Measurements from ENCODE around the gene HCN3. TPM values are rescaled to one million over a fixed set of nuclear protein-coding genes. Genes with fewer than 3 reads are reported as not detected.

HCN3 gene
- total and polyA plus RNA-seq, 2 of the 13 experiments (the other 11 are each of a cell fraction or from before 2014, with no cell fraction given): 2.4 to 10.2 TPM

DNA sequence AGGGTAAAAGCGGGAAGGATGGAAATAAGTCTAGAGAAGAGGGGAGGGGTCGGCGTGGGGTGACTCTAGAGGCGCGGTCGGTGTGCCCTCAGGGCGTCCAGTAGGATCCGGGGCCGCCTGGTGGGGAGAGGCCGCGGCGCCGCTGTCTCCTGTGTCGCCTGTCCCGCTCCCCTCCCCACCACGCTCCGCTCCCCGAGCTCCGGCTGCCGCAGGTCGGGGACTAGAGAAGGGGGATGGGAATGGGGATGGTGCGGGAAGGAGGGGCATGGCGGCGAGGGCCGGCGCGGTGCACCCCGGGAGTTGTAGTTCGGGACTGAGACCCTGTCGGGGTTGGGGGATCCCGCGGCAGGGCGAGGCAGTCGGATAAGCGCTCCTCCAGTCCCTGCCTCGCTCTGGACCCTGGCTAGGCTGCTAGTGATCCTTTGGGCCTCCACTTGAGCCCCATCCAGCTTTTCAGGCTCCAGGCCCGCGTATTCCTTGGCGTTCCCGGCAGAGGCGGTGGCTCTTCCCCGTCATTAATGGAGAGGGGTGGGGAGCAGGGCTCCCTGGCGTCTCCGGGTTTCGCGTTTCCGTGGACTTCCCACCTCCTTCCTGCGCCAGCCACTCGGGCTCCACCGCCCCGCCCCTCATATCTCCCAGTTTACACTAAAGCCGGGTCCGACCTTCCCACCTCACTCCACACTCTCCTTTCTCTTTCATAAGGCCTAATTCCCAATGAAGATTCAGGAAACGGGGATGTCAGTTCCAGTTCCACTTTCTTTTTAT is 21.8 kb upstream of the HCN3 start, which contains the start of gene ENTREP3 (continued):
- TF ChIP-seq GABPA (IDR thresholded peaks at IDR 0.05; ENCODE audit: low read depth, low read length) (no peak), GABPA (CRISPR knock-in tag; IDR thresholded peaks at IDR 0.05; ENCODE audit: low read depth) (peak; percentile 75), ZKSCAN5 (CRISPR knock-in tag; IDR thresholded peaks at IDR 0.05) (no peak), KLF9 (CRISPR knock-in tag; IDR thresholded peaks at IDR 0.05; ENCODE audit: low read depth) (no peak), ZNF230 (CRISPR knock-in tag; IDR thresholded peaks at IDR 0.05) (peak; percentile 34; the same call in 1 of the 2 replicates), ZSCAN22 (CRISPR knock-in tag; IDR thresholded peaks at IDR 0.05) (no peak), PTBP1 (IDR thresholded peaks at IDR 0.05; ENCODE audit: low read depth, low read length, poor library complexity, severe bottlenecking) (no peak), SNAPC2 (CRISPR knock-in tag; IDR thresholded peaks at IDR 0.05) (no peak), ZNF749 (CRISPR knock-in tag; IDR thresholded peaks at IDR 0.05; ENCODE audit: borderline replicate concordance) (no peak), ZMYM4 (CRISPR knock-in tag; IDR thresholded peaks at IDR 0.05) (no peak), ZNF460 (CRISPR knock-in tag; IDR thresholded peaks at IDR 0.05; ENCODE audit: borderline replicate concordance) (no peak), GFI1 (CRISPR knock-in tag; IDR thresholded peaks at IDR 0.05; ENCODE audit: borderline replicate concordance) (no peak), FOSL1 (CRISPR knock-in tag; IDR thresholded peaks at IDR 0.05; ENCODE audit: borderline replicate concordance) (no peak), ZFP82 (CRISPR knock-in tag; IDR thresholded peaks at IDR 0.05; ENCODE audit: borderline replicate concordance) (no peak), NR3C1 (CRISPR knock-in tag; IDR thresholded peaks at IDR 0.05) (no peak)
- TF ChIP-seq, protein P1, sequence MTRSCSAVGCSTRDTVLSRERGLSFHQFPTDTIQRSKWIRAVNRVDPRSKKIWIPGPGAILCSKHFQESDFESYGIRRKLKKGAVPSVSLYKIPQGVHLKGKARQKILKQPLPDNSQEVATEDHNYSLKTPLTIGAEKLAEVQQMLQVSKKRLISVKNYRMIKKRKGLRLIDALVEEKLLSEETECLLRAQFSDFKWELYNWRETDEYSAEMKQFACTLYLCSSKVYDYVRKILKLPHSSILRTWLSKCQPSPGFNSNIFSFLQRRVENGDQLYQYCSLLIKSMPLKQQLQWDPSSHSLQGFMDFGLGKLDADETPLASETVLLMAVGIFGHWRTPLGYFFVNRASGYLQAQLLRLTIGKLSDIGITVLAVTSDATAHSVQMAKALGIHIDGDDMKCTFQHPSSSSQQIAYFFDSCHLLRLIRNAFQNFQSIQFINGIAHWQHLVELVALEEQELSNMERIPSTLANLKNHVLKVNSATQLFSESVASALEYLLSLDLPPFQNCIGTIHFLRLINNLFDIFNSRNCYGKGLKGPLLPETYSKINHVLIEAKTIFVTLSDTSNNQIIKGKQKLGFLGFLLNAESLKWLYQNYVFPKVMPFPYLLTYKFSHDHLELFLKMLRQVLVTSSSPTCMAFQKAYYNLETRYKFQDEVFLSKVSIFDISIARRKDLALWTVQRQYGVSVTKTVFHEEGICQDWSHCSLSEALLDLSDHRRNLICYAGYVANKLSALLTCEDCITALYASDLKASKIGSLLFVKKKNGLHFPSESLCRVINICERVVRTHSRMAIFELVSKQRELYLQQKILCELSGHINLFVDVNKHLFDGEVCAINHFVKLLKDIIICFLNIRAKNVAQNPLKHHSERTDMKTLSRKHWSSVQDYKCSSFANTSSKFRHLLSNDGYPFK (CRISPR knock-in tag; IDR thresholded peaks at IDR 0.05; ENCODE audit: borderline replicate concordance): no peak
- TF ChIP-seq, protein P2, sequence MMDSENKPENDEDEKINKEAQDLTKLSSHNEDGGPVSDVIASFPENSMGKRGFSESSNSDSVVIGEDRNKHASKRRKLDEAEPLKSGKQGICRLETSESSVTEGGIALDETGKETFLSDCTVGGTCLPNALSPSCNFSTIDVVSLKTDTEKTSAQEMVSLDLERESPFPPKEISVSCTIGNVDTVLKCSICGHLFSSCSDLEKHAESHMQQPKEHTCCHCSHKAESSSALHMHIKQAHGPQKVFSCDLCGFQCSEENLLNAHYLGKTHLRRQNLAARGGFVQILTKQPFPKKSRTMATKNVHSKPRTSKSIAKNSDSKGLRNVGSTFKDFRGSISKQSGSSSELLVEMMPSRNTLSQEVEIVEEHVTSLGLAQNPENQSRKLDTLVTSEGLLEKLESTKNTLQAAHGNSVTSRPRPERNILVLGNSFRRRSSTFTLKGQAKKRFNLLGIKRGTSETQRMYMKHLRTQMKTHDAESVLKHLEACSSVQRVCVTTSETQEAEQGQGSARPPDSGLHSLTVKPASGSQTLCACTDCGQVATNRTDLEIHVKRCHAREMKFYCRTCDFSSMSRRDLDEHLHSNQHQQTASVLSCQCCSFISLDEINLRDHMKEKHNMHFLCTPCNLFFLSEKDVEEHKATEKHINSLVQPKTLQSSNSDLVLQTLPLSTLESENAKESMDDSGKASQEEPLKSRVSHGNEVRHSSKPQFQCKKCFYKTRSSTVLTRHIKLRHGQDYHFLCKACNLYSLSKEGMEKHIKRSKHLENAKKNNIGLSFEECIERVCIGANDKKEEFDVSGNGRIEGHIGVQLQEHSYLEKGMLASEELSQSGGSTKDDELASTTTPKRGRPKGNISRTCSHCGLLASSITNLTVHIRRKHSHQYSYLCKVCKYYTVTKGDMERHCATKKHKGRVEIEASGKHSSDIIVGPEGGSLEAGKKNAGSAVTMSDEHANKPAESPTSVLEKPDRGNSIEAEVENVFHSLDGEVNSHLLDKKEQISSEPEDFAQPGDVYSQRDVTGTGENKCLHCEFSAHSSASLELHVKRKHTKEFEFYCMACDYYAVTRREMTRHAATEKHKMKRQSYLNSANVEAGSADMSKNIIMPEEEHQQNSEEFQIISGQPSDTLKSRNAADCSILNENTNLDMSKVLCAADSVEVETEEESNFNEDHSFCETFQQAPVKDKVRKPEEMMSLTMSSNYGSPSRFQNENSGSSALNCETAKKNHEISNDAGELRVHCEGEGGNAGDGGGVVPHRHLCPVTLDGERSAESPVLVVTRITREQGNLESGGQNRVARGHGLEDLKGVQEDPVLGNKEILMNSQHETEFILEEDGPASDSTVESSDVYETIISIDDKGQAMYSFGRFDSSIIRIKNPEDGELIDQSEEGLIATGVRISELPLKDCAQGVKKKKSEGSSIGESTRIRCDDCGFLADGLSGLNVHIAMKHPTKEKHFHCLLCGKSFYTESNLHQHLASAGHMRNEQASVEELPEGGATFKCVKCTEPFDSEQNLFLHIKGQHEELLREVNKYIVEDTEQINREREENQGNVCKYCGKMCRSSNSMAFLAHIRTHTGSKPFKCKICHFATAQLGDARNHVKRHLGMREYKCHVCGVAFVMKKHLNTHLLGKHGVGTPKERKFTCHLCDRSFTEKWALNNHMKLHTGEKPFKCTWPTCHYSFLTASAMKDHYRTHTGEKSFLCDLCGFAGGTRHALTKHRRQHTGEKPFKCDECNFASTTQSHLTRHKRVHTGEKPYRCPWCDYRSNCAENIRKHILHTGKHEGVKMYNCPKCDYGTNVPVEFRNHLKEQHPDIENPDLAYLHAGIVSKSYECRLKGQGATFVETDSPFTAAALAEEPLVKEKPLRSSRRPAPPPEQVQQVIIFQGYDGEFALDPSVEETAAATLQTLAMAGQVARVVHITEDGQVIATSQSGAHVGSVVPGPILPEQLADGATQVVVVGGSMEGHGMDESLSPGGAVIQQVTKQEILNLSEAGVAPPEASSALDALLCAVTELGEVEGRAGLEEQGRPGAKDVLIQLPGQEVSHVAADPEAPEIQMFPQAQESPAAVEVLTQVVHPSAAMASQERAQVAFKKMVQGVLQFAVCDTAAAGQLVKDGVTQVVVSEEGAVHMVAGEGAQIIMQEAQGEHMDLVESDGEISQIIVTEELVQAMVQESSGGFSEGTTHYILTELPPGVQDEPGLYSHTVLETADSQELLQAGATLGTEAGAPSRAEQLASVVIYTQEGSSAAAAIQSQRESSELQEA (CRISPR knock-in tag; IDR thresholded peaks at IDR 0.05; ENCODE audit: not compliant biosample characterization): peak; percentile 30
- TF ChIP-seq, protein P3, sequence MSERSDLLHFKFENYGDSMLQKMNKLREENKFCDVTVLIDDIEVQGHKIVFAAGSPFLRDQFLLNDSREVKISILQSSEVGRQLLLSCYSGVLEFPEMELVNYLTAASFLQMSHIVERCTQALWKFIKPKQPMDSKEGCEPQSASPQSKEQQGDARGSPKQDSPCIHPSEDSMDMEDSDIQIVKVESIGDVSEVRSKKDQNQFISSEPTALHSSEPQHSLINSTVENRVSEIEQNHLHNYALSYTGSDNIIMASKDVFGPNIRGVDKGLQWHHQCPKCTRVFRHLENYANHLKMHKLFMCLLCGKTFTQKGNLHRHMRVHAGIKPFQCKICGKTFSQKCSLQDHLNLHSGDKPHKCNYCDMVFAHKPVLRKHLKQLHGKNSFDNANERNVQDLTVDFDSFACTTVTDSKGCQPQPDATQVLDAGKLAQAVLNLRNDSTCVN (CRISPR knock-in tag; IDR thresholded peaks at IDR 0.05; ENCODE audit: borderline replicate concordance): peak; percentile 67; the same call in 1 of the 2 replicates
